NCI-H2029 (cell line): Measurements from ENCODE around the gene CCN2.
"Not testable (repeated sequence)": the region's sequence is repeated elsewhere in the genome, so short reads cannot be mapped to it uniquely, and the experiment has no call there.

Experiments used
- DNase-seq: peaks from one replicate; lab custom pipeline; 2025; lab: John Stamatoyannopoulos, UW

CCN2 gene

GRCh38 chr6:131937703-131938631, 13.2 kb downstream of the CCN2 start:
- DNase-seq, result no peak

GRCh38 chr6:131937226-131937625, 13.9 kb downstream of the CCN2 start:
- DNase-seq, result no peak

- no peak for DNase-seq
These were observed 15.0 kb downstream of the CCN2 start for GRCh38 chr6:131936156-131936555.

- DNase-seq, result no peak
These were observed 20.0 kb downstream of the CCN2 start for GRCh38 chr6:131931063-131931750.

- no peak for DNase-seq
These were observed 21.2 kb downstream of the CCN2 start for GRCh38 chr6:131929976-131930375.

GRCh38 chr6:131929264-131929663, 21.9 kb downstream of the CCN2 start:
- no peak for DNase-seq

- no peak for DNase-seq
These were observed 26.2 kb downstream of the CCN2 start for GRCh38 chr6:131924881-131925474.

- DNase-seq, result no peak
These were observed 27.8 kb downstream of the CCN2 start for GRCh38 chr6:131923356-131923755.

- no peak for DNase-seq
These were observed 30.5 kb downstream of the CCN2 start for GRCh38 chr6:131920656-131921055.

GRCh38 chr6:131918650-131919355, 32.4 kb downstream of the CCN2 start:
- no peak for DNase-seq

GRCh38 chr6:131917763-131918649, 33.2 kb downstream of the CCN2 start:
- no peak for DNase-seq

GRCh38 chr6:131917318-131917717, 33.9 kb downstream of the CCN2 start:
- no peak for DNase-seq

- DNase-seq, result no peak
These were observed 34.3 kb downstream of the CCN2 start for GRCh38 chr6:131916847-131917246.

- not testable (repeated sequence) for DNase-seq
These were observed 34.9 kb downstream of the CCN2 start for GRCh38 chr6:131916091-131916796.

- DNase-seq, result peak; percentile 1
These were observed 36.0 kb downstream of the CCN2 start for GRCh38 chr6:131914967-131915751.

GRCh38 chr6:131914234-131914633, 36.9 kb downstream of the CCN2 start:
- DNase-seq, result no peak

GRCh38 chr6:131911951-131912350, 39.2 kb downstream of the CCN2 start:
- no peak for DNase-seq

- no peak for DNase-seq
These were observed 40.2 kb downstream of the CCN2 start for GRCh38 chr6:131910956-131911355.

GRCh38 chr6:131910219-131910589, 41.0 kb downstream of the CCN2 start:
- no peak for DNase-seq
